Thoracic aorta (tissue), 2 donors: ENCODE data around the gene ZNF213. TPM values are rescaled to one million over a fixed set of nuclear protein-coding genes. Genes with fewer than 3 reads are reported as not detected.

Experiments used
- ATAC-seq: fragments of 150-250 bp; one replicate; pipeline ENCODE4 v1.8.0; 2017; ENCODE audit warnings: low read depth; ENCODE audit not compliant: insufficient number of reproducible peaks, low FRiP score
- DNase-seq: peaks from one replicate; pipeline ENCODE4 v3.0.0-alpha.2; 2020; ENCODE audit warnings: low spot score
- H3K27ac ChIP-seq, 2 donors: fragments of 200-600 bp; sonication (generic); 1 replicate in 1 of 2; 2 replicates in 1 of 2; pipeline ENCODE4 v1.5.1; 2016; ENCODE audit warnings: mild to moderate bottlenecking in 2 of 2, moderate library complexity in 2 of 2
- H3K27me3 ChIP-seq: fragments of 200-600 bp; sonication (generic); replicated peaks from 2 replicates; pipeline ENCODE4 v1.6.0; 2016; ENCODE audit warnings: mild to moderate bottlenecking; ENCODE audit not compliant: insufficient read depth
- H3K36me3 ChIP-seq: fragments of 200-600 bp; sonication (generic); one replicate; pipeline ENCODE4 v1.5.1; 2016
- H3K4me1 ChIP-seq, 2 donors: fragments of 200-600 bp; sonication (generic); 1 replicate in 1 of 2; 2 replicates in 1 of 2; pipeline versions ENCODE4 v1.5.1 to v1.6.0; 2016; ENCODE audit warnings: low read depth in 2 of 2, mild to moderate bottlenecking in 1 of 2; ENCODE audit not compliant: control insufficient read depth in 1 of 2
- H3K4me3 ChIP-seq: fragments of 200-600 bp; sonication (generic); 2 replicates; pipeline ENCODE4 v1.5.1; 2016; ENCODE audit warnings: mild to moderate bottlenecking
- H3K9me3 ChIP-seq: fragments of 200-600 bp; sonication (generic); 2 replicates; pipeline ENCODE4 v1.5.1; 2016
- total RNA-seq, 2 donors: library from RNA; depleted of rRNA; stranded (reverse); fragments of >200 nt; gene quantifications; one replicate each; pipeline versions ENCODE4 v1.1.0 to v1.2.3, GENCODE V29; 2016
- TF ChIP-seq, protein P1 (sequence below): fragments of 200-600 bp; sonication (generic); IDR thresholded peaks from one replicate; pipeline ENCODE4 v1.5.1; 2019; ENCODE audit warnings: antibody characterized with exemption

Gene ZNF213
- total RNA-seq, 2 donors from 2014 or later: 5.9 to 16.2 TPM

DNA sequence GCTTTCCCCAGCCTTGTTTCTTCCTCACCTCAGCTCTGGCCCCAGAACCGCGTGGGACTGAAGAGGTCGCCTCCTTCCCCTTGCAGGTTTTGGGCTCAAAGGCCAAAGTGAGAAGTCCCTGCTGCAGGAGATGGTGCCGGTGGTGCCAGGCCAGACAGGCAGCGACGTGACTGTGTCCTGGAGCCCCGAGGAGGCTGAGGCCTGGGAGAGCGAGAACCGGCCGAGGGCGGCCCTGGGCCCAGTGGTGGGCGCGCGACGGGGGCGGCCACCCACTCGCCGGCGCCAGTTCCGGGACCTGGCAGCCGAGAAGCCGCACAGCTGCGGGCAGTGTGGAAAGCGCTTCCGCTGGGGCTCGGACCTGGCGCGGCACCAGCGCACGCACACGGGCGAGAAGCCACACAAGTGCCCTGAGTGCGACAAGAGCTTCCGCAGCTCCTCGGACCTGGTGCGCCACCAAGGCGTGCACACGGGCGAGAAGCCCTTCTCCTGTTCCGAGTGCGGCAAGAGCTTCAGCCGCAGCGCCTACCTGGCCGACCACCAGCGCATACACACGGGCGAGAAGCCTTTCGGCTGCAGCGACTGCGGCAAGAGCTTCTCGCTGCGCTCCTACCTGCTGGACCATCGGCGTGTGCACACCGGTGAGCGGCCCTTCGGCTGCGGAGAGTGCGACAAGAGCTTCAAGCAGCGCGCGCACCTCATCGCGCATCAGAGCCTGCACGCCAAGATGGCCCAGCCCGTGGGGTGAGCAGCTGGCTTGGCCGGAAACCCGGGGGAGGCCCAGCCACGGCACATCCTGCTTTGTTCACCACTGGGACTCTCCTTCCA lies 6.0 kb downstream of the ZNF213 start:
- no peaks in the 10 kb centered on the region for H3K9me3 ChIP-seq
- H3K4me3 ChIP-seq: no peak overlapping the region
- TF ChIP-seq, protein P1, sequence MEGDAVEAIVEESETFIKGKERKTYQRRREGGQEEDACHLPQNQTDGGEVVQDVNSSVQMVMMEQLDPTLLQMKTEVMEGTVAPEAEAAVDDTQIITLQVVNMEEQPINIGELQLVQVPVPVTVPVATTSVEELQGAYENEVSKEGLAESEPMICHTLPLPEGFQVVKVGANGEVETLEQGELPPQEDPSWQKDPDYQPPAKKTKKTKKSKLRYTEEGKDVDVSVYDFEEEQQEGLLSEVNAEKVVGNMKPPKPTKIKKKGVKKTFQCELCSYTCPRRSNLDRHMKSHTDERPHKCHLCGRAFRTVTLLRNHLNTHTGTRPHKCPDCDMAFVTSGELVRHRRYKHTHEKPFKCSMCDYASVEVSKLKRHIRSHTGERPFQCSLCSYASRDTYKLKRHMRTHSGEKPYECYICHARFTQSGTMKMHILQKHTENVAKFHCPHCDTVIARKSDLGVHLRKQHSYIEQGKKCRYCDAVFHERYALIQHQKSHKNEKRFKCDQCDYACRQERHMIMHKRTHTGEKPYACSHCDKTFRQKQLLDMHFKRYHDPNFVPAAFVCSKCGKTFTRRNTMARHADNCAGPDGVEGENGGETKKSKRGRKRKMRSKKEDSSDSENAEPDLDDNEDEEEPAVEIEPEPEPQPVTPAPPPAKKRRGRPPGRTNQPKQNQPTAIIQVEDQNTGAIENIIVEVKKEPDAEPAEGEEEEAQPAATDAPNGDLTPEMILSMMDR: no peak
- no peak for DNase-seq
- ATAC-seq: no peak
- H3K4me1 ChIP-seq: peaks cover 0 to 12% of the 10 kb centered on the region in 2 donors
- no peak overlapping the region for H3K27ac ChIP-seq
- H3K27me3 ChIP-seq: no peaks in the 10 kb centered on the region
- peaks cover 16% of the 10 kb centered on the region for H3K36me3 ChIP-seq

GRCh38 chr16:3141781-3142311 lies 7.0 kb downstream of the ZNF213 start:
- H3K27ac ChIP-seq: no peak overlapping the region
- TF ChIP-seq, protein P1: no peak
- ATAC-seq: no peak
- peaks cover 16% of the 10 kb centered on the region for H3K36me3 ChIP-seq
- no peaks in the 10 kb centered on the region for H3K27me3 ChIP-seq
- no peaks in the 10 kb centered on the region for H3K9me3 ChIP-seq
- peaks cover 0 to 8% of the 10 kb centered on the region in 2 donors for H3K4me1 ChIP-seq
- DNase-seq: no peak
- no peak overlapping the region for H3K4me3 ChIP-seq

DNA sequence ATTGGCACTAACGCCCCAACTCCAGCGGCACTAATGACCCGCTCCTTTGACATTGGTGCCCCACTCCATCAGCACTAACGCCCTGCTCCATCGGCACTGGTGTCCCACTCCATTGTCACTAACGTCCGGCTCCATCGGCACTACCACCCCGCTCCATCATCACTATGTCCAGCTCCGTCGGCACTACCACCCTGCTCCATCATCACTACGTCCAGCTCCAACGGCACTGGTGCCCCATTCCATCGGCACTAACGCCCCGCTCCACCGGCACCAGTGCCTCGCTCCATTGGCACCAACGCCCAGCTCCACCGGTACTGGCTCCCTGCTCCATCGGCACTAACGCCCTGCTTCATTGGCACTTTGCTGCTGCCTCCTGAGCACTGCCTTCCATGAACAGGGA lies 7.5 kb downstream of the ZNF213 start:
- TF ChIP-seq, protein P1: no peak
- Histone ChIP-seq H3K27ac (no peak overlapping the region), H3K27me3 (no peaks in the 10 kb centered on the region), H3K36me3 (peaks cover 16% of the 10 kb centered on the region), H3K9me3 (no peaks in the 10 kb centered on the region), H3K4me1 (peaks cover 0 to 8% of the 10 kb centered on the region in 2 donors), H3K4me3 (no peak overlapping the region)
- DNase-seq: no peak
- ATAC-seq: no peak

- Histone ChIP-seq H3K27me3 (no peaks in the 10 kb centered on the region), H3K4me3 (no peak overlapping the region), H3K9me3 (no peaks in the 10 kb centered on the region), H3K27ac (no peak overlapping the region), H3K36me3 (peaks cover 14% of the 10 kb centered on the region), H3K4me1 (peaks cover 0 to 8% of the 10 kb centered on the region in 2 donors)
- TF ChIP-seq, protein P1: no peak
- DNase-seq (no peak), ATAC-seq (no peak)
These were observed 7.9 kb downstream of the ZNF213 start for GRCh38 chr16:3142770-3143169.

- H3K4me3 ChIP-seq: no peak overlapping the region
These were observed 8.4 kb downstream of the ZNF213 start for GRCh38 chr16:3143189-3143588.

More at GRCh38 chr16:3143189-3143588, 8.4 kb downstream of the ZNF213 start:
- no peak for ATAC-seq
- Histone ChIP-seq H3K9me3 (no peaks in the 10 kb centered on the region), H3K36me3 (peaks cover 11% of the 10 kb centered on the region), H3K4me1 (peaks cover 0 to 8% of the 10 kb centered on the region in 2 donors), H3K27ac (no peak overlapping the region), H3K27me3 (no peaks in the 10 kb centered on the region)
- TF ChIP-seq, protein P1: no peak
- DNase-seq: no peak
